Astrocyte (in vitro differentiated cells and primary cell): ENCODE data around the gene SCAF11.
"Not testable (repeated sequence)": the region's sequence is repeated elsewhere in the genome, so short reads cannot be mapped to it uniquely, and the experiment has no call there.

Experiments
- CTCF ChIP-seq: IDR thresholded peaks from 2 replicates; pipeline ENCODE4 v1.5.1; 2011; ENCODE audit warnings: low read depth, mild to moderate bottlenecking, inconsistent platforms, low read length, moderate library complexity; ENCODE audit not compliant: insufficient read depth
- EZH2 ChIP-seq: IDR thresholded peaks from 2 replicates; pipeline ENCODE4 v1.6.1; 2012; ENCODE audit warnings: mild to moderate bottlenecking, low read length, inconsistent platforms; ENCODE audit not compliant: insufficient read depth

GRCh38 chr12:46000076-46000475 is 9.7 kb upstream of the SCAF11 start:
- TF ChIP-seq EZH2, CTCF: not testable (repeated sequence)
